GM23338 (cell line): ENCODE data around the gene PAEP. TPM values are rescaled to one million over a fixed set of nuclear protein-coding genes. Genes with fewer than 3 reads are reported as not detected.
"Not testable (repeated sequence)": the region's sequence is repeated elsewhere in the genome, so short reads cannot be mapped to it uniquely, and the experiment has no call there.

Experiments used
- ATAC-seq: fragments of 200-7000 bp; cut with Tn5 transposase; 3 replicates; pipeline ENCODE4 v1.9.1; 2020
- DNase-seq: peaks from one replicate; pipeline ENCODE4 v3.0.0-alpha.2; 2015; ENCODE audit warnings: low spot score
- H2AFZ ChIP-seq: fragments of 200-600 bp; sonication (generic); 2 replicates; pipeline ENCODE4 v1.8.0; 2016; ENCODE audit warnings: antibody characterized with exemption, mild to moderate bottlenecking, moderate library complexity
- H3F3A ChIP-seq: fragments of 200-600 bp; sonication (generic); replicated peaks from 2 replicates; pipeline ENCODE4 v1.8.0; 2017; ENCODE audit warnings: antibody characterized with exemption, mixed run types, low read depth
- H3K27ac ChIP-seq: fragments of 200-600 bp; sonication (generic); 2 replicates; pipeline ENCODE4 v1.6.1; 2016; ENCODE audit warnings: low read depth
- H3K27me3 ChIP-seq: fragments of 200-600 bp; sonication (generic); 2 replicates; pipeline ENCODE4 v1.8.0; 2016; ENCODE audit warnings: mild to moderate bottlenecking, mixed run types, moderate library complexity; ENCODE audit not compliant: insufficient read depth
- H3K36me3 ChIP-seq: fragments of 200-600 bp; sonication (generic); 2 replicates; pipeline ENCODE4 v1.8.0; 2016; ENCODE audit warnings: mild to moderate bottlenecking; ENCODE audit not compliant: insufficient read depth
- H3K4me1 ChIP-seq: fragments of 200-600 bp; sonication (generic); 2 replicates; pipeline ENCODE4 v1.8.0; 2016; ENCODE audit warnings: mild to moderate bottlenecking, moderate library complexity; ENCODE audit not compliant: insufficient read depth
- H3K4me2 ChIP-seq: fragments of 200-600 bp; sonication (generic); 2 replicates; pipeline ENCODE4 v1.7.1; 2017; ENCODE audit warnings: mixed run types
- H3K4me3 ChIP-seq: fragments of 200-600 bp; sonication (generic); 2 replicates; pipeline ENCODE4 v1.6.1; 2016; ENCODE audit warnings: mixed run types
- H3K79me2 ChIP-seq: fragments of 200-600 bp; sonication (generic); replicated peaks from 2 replicates; pipeline ENCODE4 v1.8.0; 2017; ENCODE audit warnings: mild to moderate bottlenecking; ENCODE audit not compliant: insufficient read depth
- H3K9me2 ChIP-seq: fragments of 200-600 bp; sonication (generic); 2 replicates; pipeline ENCODE4 v1.8.0; 2017; ENCODE audit not compliant: insufficient read depth
- H4K20me1 ChIP-seq: fragments of 200-600 bp; sonication (generic); replicated peaks from 2 replicates; pipeline ENCODE4 v1.8.0; 2017; ENCODE audit warnings: mild to moderate bottlenecking; ENCODE audit not compliant: insufficient read depth
- H3K27ac Mint-ChIP-seq: 2 replicates; pipeline ENCODE4 v1.8.0; 2020; ENCODE audit warnings: inconsistent platforms, mild to moderate bottlenecking, moderate library complexity, mixed read lengths
- H3K27me3 Mint-ChIP-seq: 3 replicates; pipeline ENCODE4 v1.8.0; 2022; ENCODE audit warnings: low read depth, mild to moderate bottlenecking, moderate library complexity, mixed read lengths, inconsistent platforms; ENCODE audit not compliant: insufficient read depth, poor library complexity
- H3K36me3 Mint-ChIP-seq: 3 replicates; pipeline ENCODE4 v1.8.0; 2021; ENCODE audit warnings: low read depth, mild to moderate bottlenecking, inconsistent platforms, moderate library complexity, mixed read lengths
- H3K4me1 Mint-ChIP-seq: 3 replicates; pipeline ENCODE4 v1.8.0; 2020; ENCODE audit warnings: mild to moderate bottlenecking, inconsistent platforms, mixed read lengths
- H3K4me3 Mint-ChIP-seq: 3 replicates; pipeline ENCODE4 v1.8.0; 2021; ENCODE audit warnings: moderate library complexity, mild to moderate bottlenecking, inconsistent platforms, mixed read lengths
- H3K9me3 Mint-ChIP-seq: 3 replicates; pipeline ENCODE4 v1.8.0; 2020; ENCODE audit warnings: moderate library complexity, mild to moderate bottlenecking, inconsistent platforms, mixed read lengths
- EZH2phosphoT487 ChIP-seq: fragments of 200-600 bp; sonication (generic); IDR thresholded peaks from one replicate; pipeline ENCODE4 v1.8.1; 2018; ENCODE audit warnings: antibody characterized with exemption; ENCODE audit not compliant: unreplicated experiment
- NANOG ChIP-seq: IDR thresholded peaks from 2 replicates; pipeline ENCODE4 v1.6.1; 2016; ENCODE audit warnings: antibody characterized with exemption, borderline replicate concordance
- POLR2AphosphoS5 ChIP-seq: IDR thresholded peaks from 2 replicates; pipeline ENCODE4 v1.6.1; 2016; ENCODE audit warnings: antibody characterized with exemption, low read depth
- STAT1 ChIP-seq: IDR thresholded peaks from one replicate; pipeline ENCODE4 v1.6.1; 2016; ENCODE audit warnings: antibody characterized with exemption; ENCODE audit not compliant: unreplicated experiment
- ZNF331 ChIP-seq: fragments of 250-450 bp; sonication (Bioruptor Pico); IDR thresholded peaks from 2 replicates; pipeline ENCODE4 v1.5.0; 2020; ENCODE audit warnings: low read depth, mild to moderate bottlenecking, moderate library complexity
- polyA plus RNA-seq: library from polyadenylated mRNA; unstranded; fragments of >200 nt; fragmentation: Nextera tagmentation; extraction: Ambion mirVana; gene quantifications from 2 replicates; pipeline ENCODE4 v1.2.1, GENCODE V29; 2016
- total RNA-seq: library from RNA; depleted of rRNA; stranded (reverse); fragments of >200 nt; shearing (Covaris generic); gene quantifications from 2 replicates; pipeline ENCODE4 v1.2.3, GENCODE V29; 2014
- TF ChIP-seq, protein P1 (sequence below), 2 experiments: fragments of 200-600 bp in 1 of 2; sonication (generic) in 1 of 2; conservative IDR thresholded peaks; 2 replicates each; pipeline versions ENCODE4 v1.5.1 to v1.6.1; 2016 to 2017; ENCODE audit warnings: antibody characterized with exemption in 2 of 2, low read depth in 2 of 2, mild to moderate bottlenecking in 2 of 2, moderate library complexity in 1 of 2
- TF ChIP-seq, protein P2 (sequence below): IDR thresholded peaks from 2 replicates; pipeline ENCODE4 v1.6.1; 2016; ENCODE audit warnings: antibody characterized with exemption
- TF ChIP-seq, protein P3 (sequence below): IDR thresholded peaks from one replicate; pipeline ENCODE4 v1.6.1; 2018; ENCODE audit warnings: antibody characterized with exemption; ENCODE audit not compliant: unreplicated experiment

PAEP gene
- total and polyA plus RNA-seq, 2 experiments from 2014 or later = not detected

DNA sequence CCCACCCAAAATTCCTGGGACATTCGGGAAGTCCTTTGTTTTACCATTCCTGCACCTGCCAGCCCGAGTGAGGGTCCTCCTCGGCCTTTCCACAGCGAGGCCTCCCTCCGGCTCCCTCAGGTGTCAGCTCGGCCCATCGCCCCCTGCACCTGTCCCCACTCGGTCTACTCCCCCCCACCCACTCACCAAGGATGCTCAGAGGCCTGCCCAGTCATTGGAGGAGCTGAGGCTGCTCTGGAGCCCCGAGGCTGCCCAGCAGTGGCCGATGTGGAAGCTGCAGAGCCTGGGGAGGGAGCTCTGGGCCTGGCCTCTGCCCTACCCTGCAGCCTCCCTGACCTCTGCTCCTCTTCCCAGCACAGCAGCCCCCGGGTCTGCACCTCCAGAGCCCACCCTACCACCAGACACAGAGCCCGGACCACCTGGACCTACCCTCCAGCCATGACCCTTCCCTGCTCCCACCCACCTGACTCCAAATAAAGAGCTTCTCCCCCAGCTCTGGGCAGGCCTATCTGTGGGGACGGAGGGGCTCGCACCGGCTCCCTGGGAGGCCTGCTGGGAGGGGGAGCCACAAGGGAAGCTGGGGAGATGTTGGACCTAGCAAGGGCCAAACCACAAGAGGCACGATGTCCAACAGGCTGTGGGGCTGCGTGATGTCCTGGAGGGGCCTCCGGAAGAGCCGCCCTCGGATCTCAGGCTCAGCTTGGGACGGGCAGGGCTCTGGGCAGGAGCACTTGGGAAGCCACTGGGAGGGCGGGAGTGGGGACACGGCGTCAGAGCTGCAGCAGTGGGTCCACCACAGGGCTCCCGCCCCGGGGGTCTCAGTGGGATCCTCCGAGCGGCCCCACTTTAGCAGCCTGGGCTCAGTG lies 11.8 kb upstream of the PAEP start:
- not testable (repeated sequence) for H3K27ac Mint-ChIP-seq, H3K27ac ChIP-seq, H3K4me3 Mint-ChIP-seq, DNase-seq, H3K4me1 ChIP-seq, H3K79me2 ChIP-seq, ATAC-seq, H2AFZ ChIP-seq, H3K36me3 ChIP-seq, H3K27me3 ChIP-seq, H3K27me3 Mint-ChIP-seq, H3K4me3 ChIP-seq, H3K4me2 ChIP-seq, H3K4me1 Mint-ChIP-seq, H3K36me3 Mint-ChIP-seq, H3K9me3 Mint-ChIP-seq, H3F3A ChIP-seq, H4K20me1 ChIP-seq, H3K9me2 ChIP-seq

DNA sequence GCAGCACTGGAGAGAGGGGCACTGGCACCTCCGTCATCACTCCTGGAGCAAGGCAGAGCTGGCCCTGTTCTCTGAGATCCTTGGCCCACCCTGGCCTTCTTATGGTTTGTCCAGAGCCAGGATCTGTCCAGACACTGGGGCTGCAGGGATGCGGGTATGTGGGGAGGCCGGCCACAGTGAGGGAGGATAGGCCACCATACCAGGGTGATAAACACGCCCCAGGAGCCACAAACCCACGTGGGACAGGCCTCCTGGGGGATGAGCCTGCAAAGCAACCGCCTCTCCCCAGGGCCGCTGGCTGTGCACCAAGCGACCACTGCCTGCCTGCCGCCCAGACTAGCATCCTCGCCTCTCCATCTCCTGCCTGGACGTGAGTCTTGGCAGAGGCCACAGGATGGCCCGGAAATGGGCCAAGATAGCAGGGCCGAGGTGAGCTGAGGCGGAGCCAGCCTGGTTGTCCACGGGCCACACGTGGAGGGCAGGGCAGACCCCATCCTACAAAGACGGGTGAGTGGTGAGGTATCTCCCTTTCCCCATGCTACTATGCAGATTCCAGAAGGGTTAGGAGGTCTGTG lies 11.1 kb upstream of the PAEP start:
- Histone ChIP-seq H3F3A (no peaks in the 10 kb centered on the region), H3K4me1 (no peaks in the 10 kb centered on the region), H3K4me3 (no peak overlapping the region), H3K27me3 (no peaks in the 10 kb centered on the region), H3K36me3 (no peaks in the 10 kb centered on the region), H3K9me2 (0 out of 2 replicates have a peak, but pooled peaks cover 2% of the 10 kb centered on the region), H3K79me2 (no peaks in the 10 kb centered on the region), H4K20me1 (no peaks in the 10 kb centered on the region), H3K27ac (no peak overlapping the region), H3K4me2 (no peak overlapping the region), H2AFZ (no peak overlapping the region)
- Mint-ChIP-seq H3K27ac (no peak overlapping the region), H3K27me3 (peaks cover 7% of the 10 kb centered on the region), H3K4me1 (no peaks in the 10 kb centered on the region), H3K4me3 (no peak overlapping the region; the same call in 2 of the 3 replicates), H3K9me3 (peaks cover 5% of the 10 kb centered on the region; the same call in 1 of the 3 replicates), H3K36me3 (no peaks in the 10 kb centered on the region; the same call in 2 of the 3 replicates)
- ATAC-seq (no peak), DNase-seq (no peak)
- TF ChIP-seq, protein P1, sequence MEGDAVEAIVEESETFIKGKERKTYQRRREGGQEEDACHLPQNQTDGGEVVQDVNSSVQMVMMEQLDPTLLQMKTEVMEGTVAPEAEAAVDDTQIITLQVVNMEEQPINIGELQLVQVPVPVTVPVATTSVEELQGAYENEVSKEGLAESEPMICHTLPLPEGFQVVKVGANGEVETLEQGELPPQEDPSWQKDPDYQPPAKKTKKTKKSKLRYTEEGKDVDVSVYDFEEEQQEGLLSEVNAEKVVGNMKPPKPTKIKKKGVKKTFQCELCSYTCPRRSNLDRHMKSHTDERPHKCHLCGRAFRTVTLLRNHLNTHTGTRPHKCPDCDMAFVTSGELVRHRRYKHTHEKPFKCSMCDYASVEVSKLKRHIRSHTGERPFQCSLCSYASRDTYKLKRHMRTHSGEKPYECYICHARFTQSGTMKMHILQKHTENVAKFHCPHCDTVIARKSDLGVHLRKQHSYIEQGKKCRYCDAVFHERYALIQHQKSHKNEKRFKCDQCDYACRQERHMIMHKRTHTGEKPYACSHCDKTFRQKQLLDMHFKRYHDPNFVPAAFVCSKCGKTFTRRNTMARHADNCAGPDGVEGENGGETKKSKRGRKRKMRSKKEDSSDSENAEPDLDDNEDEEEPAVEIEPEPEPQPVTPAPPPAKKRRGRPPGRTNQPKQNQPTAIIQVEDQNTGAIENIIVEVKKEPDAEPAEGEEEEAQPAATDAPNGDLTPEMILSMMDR (conservative IDR thresholded peaks at IDR 0.05; ENCODE audit: low read depth in 2 of 2) = no peak
- TF ChIP-seq POLR2AphosphoS5 (no peak), ZNF331 (no peak), NANOG (no peak), STAT1 (no peak), EZH2phosphoT487 (no peak)
- TF ChIP-seq, protein P2, sequence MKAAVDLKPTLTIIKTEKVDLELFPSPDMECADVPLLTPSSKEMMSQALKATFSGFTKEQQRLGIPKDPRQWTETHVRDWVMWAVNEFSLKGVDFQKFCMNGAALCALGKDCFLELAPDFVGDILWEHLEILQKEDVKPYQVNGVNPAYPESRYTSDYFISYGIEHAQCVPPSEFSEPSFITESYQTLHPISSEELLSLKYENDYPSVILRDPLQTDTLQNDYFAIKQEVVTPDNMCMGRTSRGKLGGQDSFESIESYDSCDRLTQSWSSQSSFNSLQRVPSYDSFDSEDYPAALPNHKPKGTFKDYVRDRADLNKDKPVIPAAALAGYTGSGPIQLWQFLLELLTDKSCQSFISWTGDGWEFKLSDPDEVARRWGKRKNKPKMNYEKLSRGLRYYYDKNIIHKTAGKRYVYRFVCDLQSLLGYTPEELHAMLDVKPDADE = no peak
- TF ChIP-seq, protein P3, sequence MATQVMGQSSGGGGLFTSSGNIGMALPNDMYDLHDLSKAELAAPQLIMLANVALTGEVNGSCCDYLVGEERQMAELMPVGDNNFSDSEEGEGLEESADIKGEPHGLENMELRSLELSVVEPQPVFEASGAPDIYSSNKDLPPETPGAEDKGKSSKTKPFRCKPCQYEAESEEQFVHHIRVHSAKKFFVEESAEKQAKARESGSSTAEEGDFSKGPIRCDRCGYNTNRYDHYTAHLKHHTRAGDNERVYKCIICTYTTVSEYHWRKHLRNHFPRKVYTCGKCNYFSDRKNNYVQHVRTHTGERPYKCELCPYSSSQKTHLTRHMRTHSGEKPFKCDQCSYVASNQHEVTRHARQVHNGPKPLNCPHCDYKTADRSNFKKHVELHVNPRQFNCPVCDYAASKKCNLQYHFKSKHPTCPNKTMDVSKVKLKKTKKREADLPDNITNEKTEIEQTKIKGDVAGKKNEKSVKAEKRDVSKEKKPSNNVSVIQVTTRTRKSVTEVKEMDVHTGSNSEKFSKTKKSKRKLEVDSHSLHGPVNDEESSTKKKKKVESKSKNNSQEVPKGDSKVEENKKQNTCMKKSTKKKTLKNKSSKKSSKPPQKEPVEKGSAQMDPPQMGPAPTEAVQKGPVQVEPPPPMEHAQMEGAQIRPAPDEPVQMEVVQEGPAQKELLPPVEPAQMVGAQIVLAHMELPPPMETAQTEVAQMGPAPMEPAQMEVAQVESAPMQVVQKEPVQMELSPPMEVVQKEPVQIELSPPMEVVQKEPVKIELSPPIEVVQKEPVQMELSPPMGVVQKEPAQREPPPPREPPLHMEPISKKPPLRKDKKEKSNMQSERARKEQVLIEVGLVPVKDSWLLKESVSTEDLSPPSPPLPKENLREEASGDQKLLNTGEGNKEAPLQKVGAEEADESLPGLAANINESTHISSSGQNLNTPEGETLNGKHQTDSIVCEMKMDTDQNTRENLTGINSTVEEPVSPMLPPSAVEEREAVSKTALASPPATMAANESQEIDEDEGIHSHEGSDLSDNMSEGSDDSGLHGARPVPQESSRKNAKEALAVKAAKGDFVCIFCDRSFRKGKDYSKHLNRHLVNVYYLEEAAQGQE = no peak
